ENCODE measurements around the gene MTG2.

DNA sequence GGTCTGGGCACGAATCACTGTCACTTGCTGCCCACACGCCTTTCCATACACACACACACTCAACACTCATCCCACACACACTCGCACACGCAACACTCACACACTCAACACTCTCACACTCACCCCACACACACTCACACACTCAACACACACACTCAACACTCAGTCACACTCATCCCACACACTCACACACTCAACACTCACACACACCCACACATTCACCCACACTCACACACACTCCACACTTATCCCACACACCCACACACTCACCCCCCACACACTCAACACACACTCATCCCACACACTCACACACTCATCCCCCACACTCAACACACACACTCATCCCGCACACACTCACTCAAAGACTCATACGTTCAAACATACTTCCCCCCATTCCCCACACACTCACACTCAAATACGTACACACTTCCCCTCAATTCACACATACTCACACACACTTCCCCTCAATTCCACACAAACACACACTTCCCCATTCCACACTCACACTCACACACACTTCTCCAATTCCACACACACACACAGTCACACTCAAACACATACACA is 46.2 kb downstream of the MTG2 start:
- no peak for TF ChIP-seq REST (IDR thresholded peaks at IDR 0.05; ENCODE audit: unreplicated experiment)
- TF ChIP-seq CTCF (conservative IDR thresholded peaks at IDR 0.05; ENCODE audit: low read depth in 2 of 2): no peak
- TF ChIP-seq EZH2 (IDR thresholded peaks at IDR 0.05; ENCODE audit: low read depth, unreplicated experiment): no peak
- TF ChIP-seq EZH2phosphoT487 (IDR thresholded peaks at IDR 0.05; ENCODE audit: unreplicated experiment): no peak
- no peak for TF ChIP-seq POLR2AphosphoS5 (IDR thresholded peaks at IDR 0.05; ENCODE audit: low read depth)
- TF ChIP-seq ZNF462 (CRISPR knock-in tag; IDR thresholded peaks at IDR 0.05): no peak
- TF ChIP-seq JUNB (IDR thresholded peaks at IDR 0.05; ENCODE audit: unreplicated experiment): no peak
- no peak for TF ChIP-seq STAT1 (IDR thresholded peaks at IDR 0.05; ENCODE audit: unreplicated experiment)
- TF ChIP-seq NANOG (IDR thresholded peaks at IDR 0.05; ENCODE audit: borderline replicate concordance): no peak
- TF ChIP-seq ETS1 (IDR thresholded peaks at IDR 0.05): no peak
- TF ChIP-seq CREB1 (CRISPR knock-in tag; IDR thresholded peaks at IDR 0.05; ENCODE audit: low read depth): no peak
- no peak for TF ChIP-seq ZNF331 (CRISPR knock-in tag; IDR thresholded peaks at IDR 0.05; ENCODE audit: low read depth)
- no peak for TF ChIP-seq ZNF114 (CRISPR knock-in tag; IDR thresholded peaks at IDR 0.05)

All from GM23338 (cell line).